ENCODE data around the gene ST8SIA4.

- TF ChIP-seq CTCF (conservative IDR thresholded peaks at IDR 0.05; ENCODE audit: low read length) (no peak), EZH2phosphoT487 (IDR thresholded peaks at IDR 0.05; ENCODE audit: borderline replicate concordance) (no peak)
Measured at GRCh38 chr5:100772548-100772947, 130.5 kb downstream of the ST8SIA4 start.

All from Loucy (cell line).